HG03439 (cell line): ENCODE data around the gene NVL.
"Not testable (repeated sequence)": the region's sequence is repeated elsewhere in the genome, so short reads cannot be mapped to it uniquely, and the experiment has no call there.

Experiments
- ATAC-seq: cut with Tn5 transposase; IDR thresholded peaks from one replicate; pipeline ENCODE4 v1.9.1; 2021; ENCODE audit warnings: mild to moderate bottlenecking, moderate library complexity; ENCODE audit not compliant: unreplicated experiment

The NVL gene

DNA sequence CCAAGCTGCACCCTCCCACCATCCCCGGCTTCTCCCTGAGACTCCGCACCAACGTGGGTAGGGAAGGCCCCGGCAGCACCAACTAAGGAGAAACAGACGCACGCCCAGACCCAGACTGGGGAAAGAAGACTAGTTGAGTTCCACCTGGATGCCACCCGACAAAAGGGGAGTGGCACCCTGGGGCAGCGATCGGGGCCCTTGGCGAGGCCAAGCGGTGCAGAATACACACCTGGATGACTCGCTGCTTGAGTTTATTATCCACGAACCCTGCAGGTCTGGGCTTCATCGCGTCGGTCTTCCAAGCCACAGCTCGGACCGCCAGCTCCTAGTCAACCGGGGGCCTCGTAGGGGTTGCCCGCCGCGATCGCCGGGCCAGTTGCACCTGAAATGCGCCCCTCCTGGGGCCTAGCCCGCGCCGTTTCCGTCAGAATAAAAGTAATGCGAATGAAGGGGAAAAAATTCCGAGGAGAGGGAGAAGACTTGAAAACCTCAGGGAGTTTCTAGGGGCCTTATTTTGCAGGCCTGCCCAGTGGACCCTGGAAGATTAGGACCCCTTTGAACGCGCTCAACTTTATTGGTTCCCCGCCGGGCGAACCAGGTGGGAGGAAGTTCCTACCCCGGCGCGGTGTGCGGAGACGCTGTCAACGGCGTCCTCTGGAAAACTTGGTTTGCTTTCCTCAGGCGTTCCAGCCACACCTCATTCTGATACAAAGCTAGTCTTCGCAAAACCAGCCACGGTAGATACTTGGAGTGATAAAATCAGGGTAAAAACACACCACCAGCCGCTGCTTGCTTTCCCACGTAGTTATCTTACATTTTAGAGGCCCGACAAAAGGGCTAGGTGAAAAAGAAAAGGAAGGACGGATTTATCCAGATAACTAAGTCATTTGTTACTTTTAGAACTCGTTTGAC lies at the start of gene NVL:
NVL (minus strand) TSS at position 331 of the 912 bp plus-strand sequence; CDS start at position 286, 45 bp downstream.
- ATAC-seq, result peak; percentile 77

DNA sequence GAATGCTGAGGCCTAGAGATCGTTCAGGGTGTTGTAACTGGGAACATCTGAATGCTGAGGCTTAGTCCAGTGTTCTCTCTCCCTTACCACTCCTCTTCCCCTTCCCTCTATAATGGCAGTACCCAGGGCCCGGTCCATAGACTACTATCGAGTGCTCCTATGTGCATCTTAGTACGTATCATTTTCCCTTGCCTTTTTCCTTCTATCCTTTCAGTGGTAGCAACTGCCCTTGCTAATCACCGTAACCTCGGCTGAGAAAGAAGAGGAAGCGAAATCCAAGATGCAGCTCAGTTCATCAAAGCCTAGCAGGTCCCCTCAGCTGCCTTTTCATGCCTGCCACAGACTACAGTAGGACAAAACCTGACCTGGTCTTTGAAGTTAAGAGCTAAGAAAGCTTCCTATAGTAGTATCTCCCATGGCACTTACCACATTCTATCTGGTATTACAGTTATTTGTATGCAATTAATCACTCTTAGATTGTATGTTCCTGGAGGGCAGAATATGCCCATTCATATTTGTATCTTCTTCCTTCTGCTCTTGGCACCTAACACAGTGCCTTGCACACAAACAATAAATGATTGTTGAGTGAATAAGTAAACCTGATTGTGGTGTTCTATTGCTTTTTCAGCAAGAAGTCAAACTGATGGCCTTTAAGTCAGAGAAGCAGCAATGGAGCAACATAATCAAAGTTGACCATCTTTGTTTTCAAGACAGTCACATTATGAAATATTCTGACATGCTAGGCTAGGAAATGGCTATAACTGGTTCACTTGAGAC lies 49.1 kb upstream of the NVL start:
- no peak for ATAC-seq

DNA sequence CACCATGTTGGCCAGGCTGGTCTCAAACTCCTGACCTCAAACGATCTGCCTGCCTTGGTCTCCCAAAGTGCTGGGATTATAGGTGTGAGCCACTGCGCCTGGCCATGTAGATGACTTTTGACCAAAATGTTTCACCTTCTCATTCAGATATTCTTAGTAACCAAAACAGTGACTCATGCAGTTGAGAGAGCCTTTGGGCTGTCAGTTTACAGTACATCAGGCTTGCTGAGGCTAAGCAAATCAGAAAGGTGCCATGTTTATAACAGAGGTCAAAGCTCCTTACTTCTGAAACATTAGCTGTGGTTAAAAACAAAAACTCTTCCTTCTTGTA lies 47.7 kb upstream of the NVL start:
- peak; percentile 78 for ATAC-seq

DNA sequence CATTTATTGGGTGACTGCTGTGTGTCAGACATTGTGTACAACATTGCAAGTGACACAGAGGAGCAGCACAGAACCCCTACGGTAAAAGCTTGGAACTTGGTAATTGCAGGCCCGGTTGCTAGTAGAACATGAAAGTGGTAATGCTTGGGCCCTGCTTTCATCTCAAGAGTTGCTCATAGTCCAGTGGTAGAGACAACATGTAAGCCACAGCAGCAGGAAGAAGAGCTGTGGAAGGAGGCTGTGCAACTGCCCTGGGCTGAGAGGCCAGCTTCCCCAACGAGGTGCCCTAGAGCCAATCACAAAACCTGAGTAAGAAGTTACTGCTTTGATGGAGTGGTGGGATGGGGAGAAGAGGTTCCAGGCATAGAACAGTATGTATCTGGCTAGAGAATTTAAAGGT lies 45.1 kb upstream of the NVL start:
- ATAC-seq, result no peak

DNA sequence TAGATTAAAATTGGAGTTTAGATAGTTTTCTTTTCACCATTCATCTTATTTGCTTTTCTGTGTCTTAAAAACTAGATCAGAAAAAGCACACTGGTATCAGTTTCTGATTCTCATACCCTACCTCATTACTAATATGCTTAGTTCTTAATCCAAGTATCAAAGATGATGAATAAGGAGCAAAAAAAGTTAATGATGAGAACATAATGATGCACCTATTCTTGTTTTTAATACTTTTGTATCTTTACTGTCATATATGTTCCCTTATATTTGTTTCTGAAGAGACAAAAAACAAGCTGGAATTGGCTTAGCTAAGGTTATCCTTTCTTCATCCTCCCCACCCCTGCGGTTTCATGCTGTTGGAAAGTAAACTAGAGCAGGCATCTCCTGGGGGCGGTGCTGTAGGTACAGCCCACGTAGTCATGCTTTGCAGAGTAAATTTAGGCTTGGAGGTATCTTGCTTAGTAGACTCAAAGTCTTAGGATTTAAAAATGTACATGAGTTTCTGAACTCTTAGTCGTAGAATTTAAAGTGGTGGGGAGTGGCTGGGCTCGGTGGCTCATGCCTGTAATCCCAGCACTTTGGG lies 43.1 kb upstream of the NVL start:
- no peak for ATAC-seq

DNA sequence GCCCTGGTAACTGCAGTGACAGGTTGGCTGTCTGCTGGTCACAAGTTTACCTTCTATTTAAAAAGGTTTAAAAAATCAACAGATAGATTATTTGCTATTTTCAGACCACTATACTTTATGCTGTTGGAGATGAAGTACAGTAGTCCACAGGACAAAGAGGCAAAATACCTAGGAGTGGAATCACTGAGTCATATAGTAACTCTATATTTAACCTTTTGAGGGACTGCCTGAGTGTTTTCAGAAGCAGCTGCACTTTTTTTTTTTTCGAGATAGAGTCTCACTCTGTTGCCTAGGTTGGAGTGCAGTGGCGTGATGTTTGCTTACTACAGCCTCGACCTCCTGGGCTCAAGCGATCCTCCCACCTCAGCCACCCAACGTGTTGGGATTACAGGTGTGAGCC lies 38.4 kb upstream of the NVL start:
- ATAC-seq, result peak; percentile 83

DNA sequence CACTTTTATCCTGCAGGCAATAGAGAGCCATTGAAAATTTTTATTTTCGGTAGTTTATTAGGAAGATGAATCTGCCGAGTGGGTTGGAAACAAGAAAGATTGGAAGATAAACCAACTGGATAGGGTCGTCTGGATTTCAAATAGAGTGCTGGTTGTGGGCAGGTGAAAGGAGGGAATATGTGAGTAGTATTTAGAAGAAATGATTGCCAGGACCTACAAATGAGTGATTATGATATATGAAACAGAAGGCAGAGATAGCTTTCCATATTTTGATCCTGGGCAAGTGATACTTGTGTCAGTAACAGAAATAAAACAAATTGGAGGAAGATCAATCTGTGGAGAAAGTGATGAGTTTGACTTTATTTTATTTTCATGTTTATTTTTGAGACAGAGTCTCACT lies 29.2 kb upstream of the NVL start:
- ATAC-seq, result no peak

DNA sequence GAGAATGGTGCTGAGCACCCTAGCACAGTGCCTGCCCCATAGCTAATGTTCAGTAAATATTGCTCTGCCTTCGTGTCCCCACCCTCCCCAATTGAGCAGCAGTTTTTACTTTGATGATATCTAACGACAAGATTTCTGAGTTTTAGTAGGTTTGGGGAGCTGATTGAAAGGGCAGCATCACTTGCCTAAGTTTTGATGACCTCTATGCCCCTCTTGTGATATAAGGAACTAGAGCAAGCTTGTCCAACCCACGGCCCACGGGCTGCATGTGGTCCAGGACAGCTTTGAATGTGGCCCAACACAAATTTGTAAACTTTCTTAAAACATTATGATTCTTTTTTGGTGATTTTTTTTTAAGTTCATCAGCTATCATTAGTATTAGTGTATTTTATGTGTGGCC lies 28.3 kb upstream of the NVL start:
- no peak for ATAC-seq

DNA sequence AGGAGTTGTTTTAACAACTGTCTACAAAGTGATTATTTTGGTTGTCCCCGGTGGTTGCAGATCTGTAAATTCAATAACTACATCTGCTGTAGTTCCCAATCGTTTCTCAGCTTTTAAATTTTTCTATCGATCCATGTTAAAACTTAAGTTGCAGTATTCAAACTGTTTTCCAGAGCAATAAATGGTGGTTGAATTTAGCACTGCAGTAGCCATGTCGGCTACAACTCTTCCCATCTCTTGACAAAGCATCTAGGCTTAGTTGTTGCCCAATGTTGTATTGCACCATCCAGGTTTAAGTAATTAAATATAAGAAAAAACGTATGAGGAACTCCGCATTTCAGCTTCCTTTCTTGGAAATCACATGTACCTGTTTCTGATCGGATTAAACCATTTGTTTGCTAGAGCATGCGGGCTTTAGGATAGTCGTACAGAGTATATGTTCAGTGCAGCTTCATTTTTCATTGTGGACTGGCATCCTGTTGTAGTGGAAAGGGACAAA lies 27.7 kb upstream of the NVL start:
- ATAC-seq, result no peak

DNA sequence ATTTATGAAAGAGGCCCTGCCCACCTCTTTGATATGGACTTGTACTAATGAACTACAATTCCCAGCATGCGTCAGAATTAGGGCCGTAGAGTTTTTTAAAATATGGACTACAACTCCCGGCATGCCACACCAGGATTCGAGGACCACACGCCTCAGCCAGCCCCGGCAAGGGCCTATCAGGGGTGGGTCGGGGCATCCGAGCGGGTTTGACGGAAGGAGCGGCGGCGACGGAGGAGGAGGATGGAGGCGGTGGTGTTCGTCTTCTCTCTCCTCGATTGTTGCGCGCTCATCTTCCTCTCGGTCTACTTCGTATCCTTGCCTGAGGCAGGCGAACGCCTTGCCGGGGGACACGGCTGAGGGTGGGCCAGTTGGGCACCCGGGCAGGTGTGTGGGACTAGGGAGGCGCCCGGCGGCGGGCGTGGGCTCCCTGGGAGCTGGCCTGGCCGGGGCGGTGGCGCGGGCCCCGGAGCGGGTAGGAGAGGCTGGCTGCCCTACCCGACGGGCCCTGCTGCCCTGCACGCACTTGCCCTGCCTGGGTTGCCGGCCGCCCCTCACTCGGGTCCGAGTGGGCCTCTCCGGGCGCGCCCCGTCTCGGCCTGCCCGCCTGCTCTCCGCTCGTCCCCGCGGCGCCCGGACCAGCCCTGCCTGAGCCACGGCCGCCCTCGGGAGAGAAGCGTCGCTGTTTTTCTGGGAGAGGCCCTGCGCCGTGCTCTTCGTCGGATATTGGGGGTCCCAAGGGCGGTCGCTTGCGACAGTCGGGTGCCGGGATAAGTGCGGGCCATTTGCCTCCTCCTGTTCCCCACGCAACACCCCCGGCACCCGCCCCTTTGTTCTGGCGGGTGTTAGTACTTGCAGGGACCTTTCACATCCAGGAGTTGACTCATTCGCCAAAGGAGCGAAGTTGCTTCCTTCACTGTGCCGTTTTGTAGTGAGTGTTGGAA lies 27.0 kb upstream of the NVL start, which contains the start of gene CNIH4:
CNIH4 (plus strand) TSS at position 195 of the 941 bp plus-strand sequence; CDS start at position 241, 46 bp downstream.
- ATAC-seq, result peak; percentile 97

DNA sequence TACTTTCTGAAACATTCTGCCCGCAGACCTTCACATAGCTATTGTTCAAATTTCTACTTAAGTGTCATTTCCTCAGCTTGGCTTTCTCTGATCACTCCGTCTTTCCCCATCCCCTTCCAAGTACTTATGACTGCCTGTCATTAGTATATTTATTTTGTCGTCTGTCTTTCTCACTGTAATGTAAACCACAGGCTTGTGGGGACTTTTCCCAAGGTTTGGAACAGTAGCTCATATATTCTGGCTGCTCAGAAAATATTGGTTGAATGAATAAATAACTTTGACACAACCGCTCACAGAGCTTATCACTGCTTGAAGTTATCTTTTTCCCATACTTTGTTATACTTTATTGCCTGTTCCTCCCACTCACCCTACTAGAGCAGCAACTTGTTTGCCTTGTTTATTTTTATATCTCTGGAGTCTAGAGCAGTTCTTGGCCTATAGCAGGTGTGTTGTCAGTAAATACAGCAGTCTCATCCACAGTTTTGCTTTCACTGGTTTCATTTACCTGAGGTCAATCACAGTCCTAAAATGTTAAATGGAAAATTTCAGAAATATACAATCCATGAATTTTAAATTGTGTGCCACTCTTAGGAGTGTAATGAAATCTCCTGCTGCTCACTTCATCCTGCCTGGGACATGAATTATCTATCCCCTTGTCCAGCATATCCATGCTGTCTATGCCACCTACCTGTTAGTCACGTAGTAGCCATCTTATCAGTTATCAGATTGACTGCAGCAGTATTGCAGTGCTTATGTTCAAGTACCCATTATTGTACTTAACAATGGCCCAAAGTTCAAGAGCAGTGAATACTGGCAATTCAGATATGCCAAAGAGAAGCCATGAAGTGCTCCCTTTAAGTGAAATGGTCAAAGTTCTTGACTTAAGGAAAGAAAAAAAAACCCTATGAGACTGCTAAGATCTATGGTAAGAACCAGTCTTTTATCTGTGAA lies 24.3 kb upstream of the NVL start:
- no peak for ATAC-seq

DNA sequence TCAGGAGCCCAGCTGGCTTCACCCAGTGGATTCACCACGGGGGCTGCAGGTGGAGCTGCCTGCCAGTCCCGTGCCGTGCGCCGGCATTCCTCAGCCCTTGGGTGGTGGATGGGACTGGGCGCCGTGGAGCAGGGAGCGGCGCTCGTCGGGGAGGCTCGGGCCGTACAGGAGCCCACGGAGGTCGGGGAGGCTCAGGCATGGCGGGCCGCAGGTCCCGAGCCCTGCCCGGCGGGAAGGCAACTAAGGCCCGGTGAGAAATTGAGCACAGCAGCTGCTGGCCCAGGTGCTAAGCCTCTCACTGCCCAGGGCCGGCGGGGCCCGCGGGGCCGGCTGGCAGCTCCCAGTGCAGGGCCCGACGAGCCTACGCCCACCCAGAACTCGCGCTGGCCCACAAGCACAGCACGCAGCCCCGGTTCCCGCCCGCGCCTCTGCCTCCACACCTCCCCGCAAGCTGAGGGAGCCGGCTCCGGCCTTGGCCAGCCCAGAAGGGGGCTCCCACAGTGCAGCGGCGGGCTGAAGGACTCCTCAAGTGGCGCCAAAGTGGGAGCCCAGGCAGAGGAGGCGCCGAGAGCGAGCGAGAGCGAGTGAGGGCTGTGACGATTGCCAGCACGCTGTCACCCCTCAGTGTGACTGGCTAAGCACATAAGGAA lies 22.6 kb upstream of the NVL start:
- ATAC-seq, result not testable (repeated sequence)

DNA sequence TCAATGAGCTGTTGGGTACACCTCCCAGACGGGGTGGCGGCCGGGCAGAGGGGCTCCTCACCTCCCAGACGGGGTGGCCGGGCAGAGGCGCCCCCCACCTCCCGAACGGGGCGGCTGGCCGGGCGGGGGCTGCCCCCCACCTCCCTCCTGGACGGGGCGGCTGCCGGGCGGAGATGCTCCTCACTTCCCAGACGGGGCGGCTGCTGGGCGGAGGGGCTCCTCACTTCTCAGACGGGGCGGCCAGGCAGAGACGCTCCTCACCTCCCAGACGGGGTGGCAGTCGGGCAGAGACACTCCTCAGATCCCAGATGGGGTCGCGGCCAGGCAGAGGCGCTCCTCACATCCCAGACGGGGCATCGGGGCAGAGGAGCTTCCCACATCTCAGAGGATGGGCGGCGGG lies 19.7 kb upstream of the NVL start:
- ATAC-seq, result not testable (repeated sequence)

DNA sequence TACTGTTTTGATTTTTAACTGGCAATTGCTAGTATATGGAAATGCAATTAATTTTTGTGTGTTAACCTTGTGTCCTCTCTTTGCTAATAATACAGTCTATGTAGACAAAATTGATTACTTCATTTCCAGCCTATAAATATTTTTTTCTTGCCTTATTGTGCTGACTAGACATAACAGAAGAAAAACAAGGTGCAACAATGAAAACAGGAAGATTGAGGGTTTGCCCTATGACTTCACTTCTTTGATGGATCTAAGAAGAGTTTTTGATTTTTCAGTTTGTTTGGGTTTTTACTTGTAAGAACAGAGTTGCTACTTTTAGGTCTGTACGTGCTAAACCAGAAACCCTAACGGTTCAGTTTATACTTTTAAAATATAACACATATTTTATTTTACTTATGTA lies 18.2 kb upstream of the NVL start:
- ATAC-seq, result no peak

DNA sequence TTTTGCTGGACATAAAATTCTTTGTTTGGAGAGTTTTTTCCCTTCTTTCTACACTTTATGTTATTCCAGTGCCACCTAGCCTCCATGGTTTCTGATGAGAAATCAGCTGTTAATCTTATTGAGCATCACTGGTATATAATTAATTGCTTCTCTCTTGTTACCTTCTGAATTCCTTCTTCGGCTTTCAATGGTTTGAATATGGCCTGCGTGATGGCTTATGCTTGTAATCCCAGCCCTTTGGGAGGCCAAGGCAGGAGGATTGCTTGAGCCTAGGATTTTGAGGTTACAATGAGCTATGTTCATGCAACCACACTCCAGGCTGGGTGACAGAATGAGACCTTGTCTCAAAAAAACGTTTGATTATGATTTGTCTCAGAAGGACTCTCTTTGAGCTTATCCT lies 13.7 kb upstream of the NVL start:
- no peak for ATAC-seq

DNA sequence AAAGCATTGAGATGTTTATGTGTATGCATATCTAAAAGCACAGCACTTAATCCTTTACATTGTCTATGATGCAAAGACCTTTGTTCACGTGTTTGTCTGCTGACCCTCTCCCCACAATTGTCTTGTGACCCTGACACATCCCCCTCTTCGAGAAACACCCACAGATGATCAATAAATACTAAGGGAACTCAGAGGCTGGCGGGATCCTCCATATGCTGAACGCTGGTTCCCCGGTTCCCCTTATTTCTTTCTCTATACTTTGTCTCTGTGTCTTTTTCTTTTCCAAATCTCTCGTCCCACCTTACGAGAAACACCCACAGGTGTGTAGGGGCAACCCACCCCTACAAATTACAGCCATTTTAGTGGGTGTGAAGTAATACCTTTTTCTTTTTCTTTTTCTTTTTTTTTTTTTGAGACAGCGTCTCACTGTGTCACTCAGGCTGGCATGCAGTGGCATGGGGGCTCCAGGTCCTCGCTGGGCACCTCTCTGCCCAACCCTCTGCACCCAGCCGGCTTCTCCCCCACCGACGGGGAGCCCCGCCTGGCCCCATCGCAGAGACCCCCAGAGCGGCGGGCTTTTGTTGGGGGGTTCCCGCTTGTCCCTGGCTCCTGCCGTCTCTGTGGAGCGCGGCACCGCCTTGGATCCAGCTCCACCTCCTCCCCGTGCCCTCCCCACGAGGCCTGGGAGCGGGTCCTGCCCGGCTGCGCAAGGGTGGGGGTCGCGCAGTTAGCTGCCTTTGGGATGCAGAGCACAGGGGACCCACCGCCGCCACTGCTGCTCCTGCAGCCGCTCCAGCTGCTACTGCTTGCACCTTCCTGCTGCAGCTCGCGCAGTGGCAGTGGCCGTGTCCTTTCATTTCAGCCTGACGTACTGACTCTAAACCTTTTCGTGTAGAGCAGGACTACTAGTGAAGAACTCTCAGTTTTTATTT lies 10.7 kb upstream of the NVL start:
- ATAC-seq, result not testable (repeated sequence)

DNA sequence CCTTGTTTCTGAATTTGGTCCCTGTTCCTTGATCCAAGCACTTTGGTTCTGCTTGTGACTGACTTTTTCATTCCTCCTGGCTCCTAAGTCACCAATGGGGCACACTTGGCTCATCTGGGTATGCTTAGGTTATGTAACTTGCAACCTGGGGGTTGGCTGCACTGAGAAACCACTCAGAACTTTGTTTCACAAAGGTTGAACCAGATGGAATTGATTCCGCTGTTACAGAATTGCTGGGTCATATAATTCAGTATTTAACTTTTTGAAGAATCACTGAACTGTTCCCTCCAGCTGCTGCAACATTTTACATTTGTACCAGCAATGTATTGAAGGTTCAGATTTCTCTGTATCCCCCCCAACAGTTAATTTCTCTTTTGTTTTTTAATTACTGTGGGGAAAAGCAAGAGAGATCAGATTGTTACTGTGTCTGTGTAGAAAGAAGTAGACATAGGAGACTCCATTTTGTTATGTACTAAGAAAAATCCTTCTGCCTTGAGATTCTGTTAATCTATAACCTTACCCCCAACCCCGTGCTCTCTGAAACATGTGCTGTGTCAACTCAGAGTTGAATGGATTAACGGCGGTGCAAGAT lies 9.6 kb upstream of the NVL start:
- ATAC-seq, result no peak
